ENCODE measurements around the gene SLC44A3.

DNA sequence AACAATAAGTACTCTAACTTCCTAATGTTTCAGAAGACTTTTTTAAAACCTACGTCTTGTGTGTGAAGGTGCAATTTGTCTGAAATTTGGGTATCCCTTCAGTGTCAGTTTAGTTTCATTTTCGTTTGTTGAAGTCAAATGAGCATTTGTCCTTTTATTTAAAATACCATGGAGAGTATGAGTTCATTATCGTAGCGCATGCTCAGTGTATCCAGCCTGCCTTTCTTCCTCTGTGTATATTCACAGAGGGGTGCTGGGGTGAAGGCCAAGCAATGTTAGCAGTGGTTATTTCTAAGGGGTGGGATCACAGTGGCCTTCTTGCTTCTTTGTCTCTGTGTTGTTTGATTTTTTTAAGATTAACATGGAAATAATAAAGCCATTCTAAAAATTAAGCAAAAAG, 63.5 kb downstream of the SLC44A3 start:
- TF ChIP-seq, protein P1, sequence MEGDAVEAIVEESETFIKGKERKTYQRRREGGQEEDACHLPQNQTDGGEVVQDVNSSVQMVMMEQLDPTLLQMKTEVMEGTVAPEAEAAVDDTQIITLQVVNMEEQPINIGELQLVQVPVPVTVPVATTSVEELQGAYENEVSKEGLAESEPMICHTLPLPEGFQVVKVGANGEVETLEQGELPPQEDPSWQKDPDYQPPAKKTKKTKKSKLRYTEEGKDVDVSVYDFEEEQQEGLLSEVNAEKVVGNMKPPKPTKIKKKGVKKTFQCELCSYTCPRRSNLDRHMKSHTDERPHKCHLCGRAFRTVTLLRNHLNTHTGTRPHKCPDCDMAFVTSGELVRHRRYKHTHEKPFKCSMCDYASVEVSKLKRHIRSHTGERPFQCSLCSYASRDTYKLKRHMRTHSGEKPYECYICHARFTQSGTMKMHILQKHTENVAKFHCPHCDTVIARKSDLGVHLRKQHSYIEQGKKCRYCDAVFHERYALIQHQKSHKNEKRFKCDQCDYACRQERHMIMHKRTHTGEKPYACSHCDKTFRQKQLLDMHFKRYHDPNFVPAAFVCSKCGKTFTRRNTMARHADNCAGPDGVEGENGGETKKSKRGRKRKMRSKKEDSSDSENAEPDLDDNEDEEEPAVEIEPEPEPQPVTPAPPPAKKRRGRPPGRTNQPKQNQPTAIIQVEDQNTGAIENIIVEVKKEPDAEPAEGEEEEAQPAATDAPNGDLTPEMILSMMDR (IDR thresholded peaks at IDR 0.05; ENCODE audit: low read length) = no peak
- TF ChIP-seq EZH2 (optimal IDR thresholded peaks at IDR 0.05; ENCODE audit: low read depth, low read length) = no peak
- TF ChIP-seq EZH2phosphoT487 (IDR thresholded peaks at IDR 0.05; ENCODE audit: low read length) = no peak
